NOMO-1 (cell line): Measurements from ENCODE around the gene CST1.
"Not testable (repeated sequence)": the region's sequence is repeated elsewhere in the genome, so short reads cannot be mapped to it uniquely, and the experiment has no call there.

Source experiments
- DNase-seq, 2 experiments: peaks; one replicate each; lab custom pipeline; 2025; ENCODE audit not compliant: unreplicated experiment in 2 of 2; lab: John Stamatoyannopoulos, UW

CST1 gene

DNA sequence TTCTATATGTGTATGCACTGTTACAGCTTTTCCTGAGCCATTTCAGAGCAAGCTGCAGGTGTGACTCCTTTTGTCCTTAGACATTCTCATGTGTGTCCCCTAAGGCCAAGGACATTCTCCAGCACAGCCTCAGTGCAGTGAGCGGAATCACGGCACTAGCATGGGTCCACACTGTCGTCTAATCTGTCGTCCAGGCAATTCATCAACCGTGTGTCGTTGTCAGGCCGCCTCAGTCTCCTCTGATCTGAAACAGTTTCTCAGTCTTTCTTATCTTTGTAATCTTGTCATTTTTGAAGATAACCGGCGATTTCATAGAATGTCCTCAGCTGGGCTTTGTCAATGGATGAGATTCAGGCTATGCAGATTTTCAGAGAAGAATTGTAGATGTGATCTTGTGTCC is 31.4 kb downstream of the CST1 start:
- not testable (repeated sequence) for DNase-seq

GRCh38 chr20:23711778-23712177 is 39.0 kb downstream of the CST1 start:
- DNase-seq: not testable (repeated sequence)

GRCh38 chr20:23710771-23711170 is 40.0 kb downstream of the CST1 start:
- no peak for DNase-seq

DNA sequence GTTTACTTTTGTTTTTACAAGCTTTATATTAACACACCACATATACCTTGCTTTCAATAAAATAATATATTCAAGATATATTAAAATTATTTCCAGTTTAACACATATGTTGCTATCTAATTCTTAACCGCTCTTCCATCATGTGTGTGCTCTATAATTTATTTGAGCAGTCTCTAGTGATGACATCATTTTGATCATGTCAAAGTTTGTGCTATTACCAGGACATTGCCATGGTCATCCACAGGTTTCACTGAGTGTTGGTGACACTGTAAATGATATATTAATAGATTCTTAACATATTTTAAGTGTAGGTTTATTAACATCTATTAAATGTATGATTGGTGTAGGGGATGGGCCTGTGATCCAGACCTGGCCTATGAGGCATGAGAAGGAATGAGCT is 44.8 kb downstream of the CST1 start:
- no peak for DNase-seq

DNA sequence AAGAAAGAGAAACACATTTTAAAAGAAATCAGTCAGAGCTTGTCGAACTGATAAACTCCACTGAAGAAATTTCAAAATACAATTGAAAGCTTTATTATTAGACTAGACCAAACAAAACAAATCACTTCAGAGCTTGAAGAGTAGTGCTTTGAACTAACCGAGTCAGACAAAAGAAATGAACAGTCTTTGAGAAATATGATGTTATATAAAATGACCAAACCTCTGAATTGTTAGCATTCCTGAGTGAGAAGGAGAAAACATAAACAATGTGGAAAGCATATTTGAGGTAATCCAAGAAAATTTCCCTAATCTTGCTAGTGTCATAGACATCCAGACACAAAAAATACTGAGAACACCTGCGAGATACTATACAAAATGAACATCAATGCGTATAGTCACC is 48.7 kb downstream of the CST1 start:
- no peak for DNase-seq

- no peak for DNase-seq
These were observed 49.8 kb downstream of the CST1 start for GRCh38 chr20:23700931-23701330.

GRCh38 chr20:23697947-23698346 is 52.8 kb downstream of the CST1 start:
- no peak for DNase-seq
